Measurements from ENCODE around the gene USP17L22. TPM values are rescaled to one million over a fixed set of nuclear protein-coding genes. Genes with fewer than 3 reads are reported as not detected.

USP17L22 gene
- not detected in 5 replicates for total RNA-seq (2022; extraction: Qiagen RNA extraction; ENCODE audit: low read depth)

GRCh38 chr4:9267319-9267718 is at the start of gene USP17L22:
Gene USP17L22, plus strand, starts transcription at chr4:9267619. Its CDS starts 0 bp downstream, at chr4:9267619.

GRCh38 chr4:9219852-9220251 is 47.6 kb upstream of the USP17L22 start, which contains the start of gene USP17L12:
Gene USP17L12, plus strand, starts transcription at chr4:9220152. Its CDS starts 0 bp downstream, at chr4:9220152.

DNA sequence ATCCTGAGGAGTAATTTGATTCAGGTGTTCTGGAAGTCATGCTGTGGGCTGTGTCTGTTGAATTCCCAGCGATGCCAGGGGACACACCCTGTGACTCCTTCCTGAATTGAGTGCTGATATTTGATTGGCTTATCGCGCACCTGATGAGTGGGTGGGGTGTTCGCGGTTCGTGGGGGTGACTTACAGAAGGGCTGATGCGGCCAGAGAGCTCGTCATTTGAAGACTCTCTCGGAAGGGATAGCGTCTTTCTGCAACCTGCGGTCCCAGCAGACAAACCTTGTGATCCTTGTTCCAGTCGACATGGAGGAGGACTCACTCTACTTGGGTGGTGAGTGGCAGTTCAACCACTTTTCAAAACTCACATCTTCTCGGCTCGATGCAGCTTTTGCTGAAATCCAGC is 42.8 kb upstream of the USP17L22 start, which contains the start of gene USP17L13:
TSS of gene USP17L13 (plus strand) at position 301 of the 400 bp plus-strand sequence. CDS start at position 301, 0 bp downstream.

GRCh38 chr4:9234085-9234484 is 33.3 kb upstream of the USP17L22 start, which contains the start of gene USP17L15:
Gene USP17L15, plus strand, starts transcription at chr4:9234385. Its CDS starts 0 bp downstream, at chr4:9234385.

DNA sequence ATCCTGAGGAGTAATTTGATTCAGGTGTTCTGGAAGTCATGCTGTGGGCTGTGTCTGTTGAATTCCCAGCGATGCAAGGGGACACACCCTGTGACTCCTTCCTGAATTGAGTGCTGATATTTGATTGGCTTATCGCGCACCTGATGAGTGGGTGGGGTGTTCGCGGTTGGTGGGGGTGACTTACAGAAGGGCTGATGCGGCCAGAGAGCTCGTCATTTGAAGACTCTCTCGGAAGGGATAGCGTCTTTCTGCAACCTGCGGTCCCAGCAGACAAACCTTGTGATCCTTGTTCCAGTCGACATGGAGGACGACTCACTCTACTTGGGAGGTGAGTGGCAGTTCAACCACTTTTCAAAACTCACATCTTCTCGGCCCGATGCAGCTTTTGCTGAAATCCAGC is 23.8 kb upstream of the USP17L22 start, which contains the start of gene USP17L17:
TSS of gene USP17L17 (plus strand) at position 301 of the 400 bp plus-strand sequence. CDS start at position 301, 0 bp downstream.

DNA sequence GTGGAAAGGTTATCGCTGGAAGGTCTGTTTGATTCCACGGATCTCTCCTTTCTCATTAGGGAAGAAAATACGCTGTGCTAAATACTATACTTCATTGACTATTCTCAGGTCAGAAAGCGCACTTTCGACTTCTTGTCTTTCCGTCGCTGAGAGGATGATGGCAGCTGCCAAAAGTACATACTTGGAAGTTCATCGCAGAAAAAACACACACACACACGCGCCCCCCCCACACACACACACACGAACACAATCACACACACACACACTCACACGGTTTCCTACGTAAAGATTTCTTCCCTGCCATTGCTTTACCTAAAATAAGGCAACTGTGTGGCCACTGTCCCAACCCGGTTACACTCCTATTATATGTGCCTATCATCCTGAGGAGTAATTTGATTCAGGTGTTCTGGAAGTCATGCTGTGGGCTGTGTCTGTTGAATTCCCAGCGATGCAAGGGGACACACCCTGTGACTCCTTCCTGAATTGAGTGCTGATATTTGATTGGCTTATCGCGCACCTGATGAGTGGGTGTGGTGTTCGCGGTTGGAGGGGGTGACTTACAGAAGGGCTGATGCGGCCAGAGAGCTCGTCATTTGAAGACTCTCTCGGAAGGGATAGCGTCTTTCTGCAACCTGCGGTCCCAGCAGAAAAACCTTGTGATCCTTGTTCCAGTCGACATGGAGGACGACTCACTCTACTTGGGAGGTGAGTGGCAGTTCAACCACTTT is 19.3 kb upstream of the USP17L22 start, which contains the start of gene USP17L18:
TSS of gene USP17L18 (plus strand) at position 678 of the 728 bp plus-strand sequence. CDS start at position 678, 0 bp downstream.

DNA sequence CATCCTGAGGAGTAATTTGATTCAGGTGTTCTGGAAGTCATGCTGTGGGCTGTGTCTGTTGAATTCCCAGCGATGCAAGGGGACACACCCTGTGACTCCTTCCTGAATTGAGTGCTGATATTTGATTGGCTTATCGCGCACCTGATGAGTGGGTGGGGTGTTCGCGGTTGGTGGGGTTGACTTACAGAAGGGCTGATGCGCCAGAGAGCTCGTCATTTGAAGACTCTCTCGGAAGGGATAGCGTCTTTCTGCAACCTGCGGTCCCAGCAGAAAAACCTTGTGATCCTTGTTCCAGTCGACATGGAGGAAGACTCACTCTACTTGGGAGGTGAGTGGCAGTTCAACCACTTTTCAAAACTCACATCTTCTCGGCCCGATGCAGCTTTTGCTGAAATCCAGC is 14.3 kb upstream of the USP17L22 start, which contains the start of gene USP17L19:
TSS of gene USP17L19 (plus strand) at position 301 of the 400 bp plus-strand sequence. CDS start at position 301, 0 bp downstream.

DNA sequence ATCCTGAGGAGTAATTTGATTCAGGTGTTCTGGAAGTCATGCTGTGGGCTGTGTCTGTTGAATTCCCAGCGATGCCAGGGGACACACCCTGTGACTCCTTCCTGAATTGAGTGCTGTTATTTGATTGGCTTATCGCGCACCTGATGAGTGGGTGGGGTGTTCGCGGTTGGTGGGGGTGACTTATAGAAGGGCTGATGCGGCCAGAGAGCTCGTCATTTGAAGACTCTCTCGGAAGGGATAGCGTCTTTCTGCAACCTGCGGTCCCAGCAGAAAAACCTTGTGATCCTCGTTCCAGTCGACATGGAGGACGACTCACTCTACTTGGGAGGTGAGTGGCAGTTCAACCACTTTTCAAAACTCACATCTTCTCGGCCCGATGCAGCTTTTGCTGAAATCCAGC is 9.6 kb upstream of the USP17L22 start, which contains the start of gene USP17L20:
TSS of gene USP17L20 (plus strand) at position 301 of the 400 bp plus-strand sequence. CDS start at position 301, 0 bp downstream.

GRCh38 chr4:9262572-9262971 is 4.8 kb upstream of the USP17L22 start, which contains the start of gene USP17L21:
Gene USP17L21, plus strand, starts transcription at chr4:9262872. Its CDS starts 0 bp downstream, at chr4:9262872.

Other genes with a start within 250 kb of the USP17L22 start
- gene FAM90A26, start 97.2 kb upstream of the USP17L22 start, total RNA-seq (2022; extraction: Qiagen RNA extraction; ENCODE audit: low read depth): not detected in 5 replicates
- gene USP17L10, start 57.0 kb upstream of the USP17L22 start, total RNA-seq (2022; extraction: Qiagen RNA extraction; ENCODE audit: low read depth): not detected in 5 replicates
- gene USP17L11, start 52.2 kb upstream of the USP17L22 start, total RNA-seq (2022; extraction: Qiagen RNA extraction; ENCODE audit: low read depth): not detected in 5 replicates
- not detected in 5 replicates for gene USP17L12, start 47.5 kb upstream of the USP17L22 start, total RNA-seq (2022; extraction: Qiagen RNA extraction; ENCODE audit: low read depth)
- gene USP17L13, start 42.7 kb upstream of the USP17L22 start, total RNA-seq (2022; extraction: Qiagen RNA extraction; ENCODE audit: low read depth): not detected in 5 replicates
- gene USP17L15, start 33.2 kb upstream of the USP17L22 start, total RNA-seq (2022; extraction: Qiagen RNA extraction; ENCODE audit: low read depth): not detected in 5 replicates
- not detected in 5 replicates for gene USP17L17, start 23.7 kb upstream of the USP17L22 start, total RNA-seq (2022; extraction: Qiagen RNA extraction; ENCODE audit: low read depth)
- gene USP17L18, start 19.0 kb upstream of the USP17L22 start, total RNA-seq (2022; extraction: Qiagen RNA extraction; ENCODE audit: low read depth): not detected in 5 replicates
- gene USP17L19, start 14.2 kb upstream of the USP17L22 start, total RNA-seq (2022; extraction: Qiagen RNA extraction; ENCODE audit: low read depth): not detected in 5 replicates
- not detected in 5 replicates for gene USP17L20, start 9.5 kb upstream of the USP17L22 start, total RNA-seq (2022; extraction: Qiagen RNA extraction; ENCODE audit: low read depth)
- gene USP17L21, start 4.7 kb upstream of the USP17L22 start, total RNA-seq (2022; extraction: Qiagen RNA extraction; ENCODE audit: low read depth): not detected in 5 replicates
- not detected in 5 replicates for gene USP17L24, start 57.5 kb downstream of the USP17L22 start, total RNA-seq (2022; extraction: Qiagen RNA extraction; ENCODE audit: low read depth)
- not detected in 5 replicates for gene USP17L25, start 62.3 kb downstream of the USP17L22 start, total RNA-seq (2022; extraction: Qiagen RNA extraction; ENCODE audit: low read depth)
- not detected in 5 replicates for gene USP17L26, start 67.0 kb downstream of the USP17L22 start, total RNA-seq (2022; extraction: Qiagen RNA extraction; ENCODE audit: low read depth)
- not detected in 5 replicates for gene USP17L5, start 71.8 kb downstream of the USP17L22 start, total RNA-seq (2022; extraction: Qiagen RNA extraction; ENCODE audit: low read depth)
- gene USP17L27, start 76.5 kb downstream of the USP17L22 start, total RNA-seq (2022; extraction: Qiagen RNA extraction; ENCODE audit: low read depth): not detected in 5 replicates
- gene USP17L28, start 81.3 kb downstream of the USP17L22 start, total RNA-seq (2022; extraction: Qiagen RNA extraction; ENCODE audit: low read depth): not detected in 5 replicates
- gene USP17L29, start 86.0 kb downstream of the USP17L22 start, total RNA-seq (2022; extraction: Qiagen RNA extraction; ENCODE audit: low read depth): not detected in 5 replicates
- not detected in 5 replicates for gene USP17L30, start 95.5 kb downstream of the USP17L22 start, total RNA-seq (2022; extraction: Qiagen RNA extraction; ENCODE audit: low read depth)
- gene DEFB131A, start 176.8 kb downstream of the USP17L22 start, total RNA-seq (2022; extraction: Qiagen RNA extraction; ENCODE audit: low read depth): not detected in 5 replicates